Stomach (tissue), 4 donors: ENCODE measurements around the gene POTEJ.
"Not testable (repeated sequence)": the region's sequence is repeated elsewhere in the genome, so short reads cannot be mapped to it uniquely, and the experiment has no call there.

ENCODE experiments used
- CTCF ChIP-seq, 7 experiments: fragments of 450-650 bp in 4 of 7; fragments of 200-600 bp in 3 of 7; sonication (generic) in 3 of 7; IDR thresholded peaks; one replicate each; pipeline ENCODE4 v1.5.1; 2016 to 2019; ENCODE audit warnings: antibody characterized with exemption in 7 of 7, control low read depth in 2 of 7, mild to moderate bottlenecking in 1 of 7
- POLR2A ChIP-seq, 4 donors: fragments of 450-650 bp; IDR thresholded peaks; one replicate each; pipeline ENCODE4 v1.6.1; 2016; ENCODE audit warnings: antibody characterized with exemption in 4 of 4, control low read depth in 2 of 4, mild to moderate bottlenecking in 1 of 4, moderate library complexity in 1 of 4
- POLR2AphosphoS5 ChIP-seq, 3 donors: sonication (generic); formaldehyde crosslinking; IDR thresholded peaks; one replicate each; pipeline ENCODE4 v1.6.1; 2016; ENCODE audit warnings: antibody characterized with exemption in 3 of 3

- TF ChIP-seq CTCF, POLR2AphosphoS5, POLR2A (IDR thresholded peaks at IDR 0.05): not testable (repeated sequence)
Observed at GRCh38 chr2:130692041-130692770, 81.0 kb downstream of the POTEJ start.
